Erythroblast (primary cell): Measurements from ENCODE around the gene GAS2.

Experiments used
- GATA1 ChIP-seq: IDR thresholded peaks from 2 replicates; pipeline ENCODE4 v1.6.1; 2011; ENCODE audit warnings: low read depth, mild to moderate bottlenecking, control low read depth, low read length, moderate library complexity
- POLR2A ChIP-seq: IDR thresholded peaks from 2 replicates; pipeline ENCODE4 v1.6.1; 2011; ENCODE audit warnings: mild to moderate bottlenecking, low read length

DNA sequence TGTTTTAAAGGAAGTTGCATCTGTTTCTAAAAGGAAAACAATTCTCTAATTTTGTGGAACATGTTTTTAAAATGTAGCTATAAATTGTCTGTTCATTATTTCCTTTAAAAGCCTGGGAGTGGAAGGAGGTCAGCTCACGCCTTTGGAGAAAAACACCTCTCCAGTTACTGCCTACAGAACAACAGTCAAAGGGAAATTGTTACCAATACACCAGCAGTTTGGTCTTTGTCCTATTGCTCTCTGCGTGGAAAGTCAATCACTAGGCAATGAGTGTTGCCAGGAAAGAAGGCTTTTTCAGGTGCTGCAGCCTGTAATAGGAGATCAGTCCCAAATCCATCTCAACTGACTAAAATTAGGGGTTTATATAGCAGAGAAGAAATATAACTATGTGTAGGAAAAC, 141.0 kb downstream of the GAS2 start:
- no peak for TF ChIP-seq POLR2A
- no peak for TF ChIP-seq GATA1
